RWPE1 (cell line): Measurements from ENCODE around the gene NKIRAS1.

ENCODE experiments used
- CTCF ChIA-PET: fragments of 350-600 bp; sonication (Branson Sonifier 250); formaldehyde crosslinking; extraction: SDS; loops from one replicate; lab custom pipeline; 2021; lab: Yijun Ruan, JAX
- POLR2A ChIA-PET: fragments of 400-600 bp; formaldehyde crosslinking; extraction: SDS; loops from one replicate; lab custom pipeline; 2020; ENCODE audit warnings: antibody characterized with exemption; ENCODE audit not compliant: low non-redundant PET; lab: Yijun Ruan, JAX
- DNase-seq: peaks from one replicate; pipeline ENCODE4 v3.0.0; 2012; ENCODE audit warnings: low spot score
- H3K27ac ChIP-seq: fragments of 450-650 bp; 2 replicates; pipeline ENCODE4 v1.5.1; 2017
- CTCF ChIP-seq: fragments of 450-650 bp; conservative IDR thresholded peaks from 2 replicates; pipeline ENCODE4 v1.5.1; 2017; ENCODE audit warnings: low read depth, mild to moderate bottlenecking

NKIRAS1 gene

GRCh38 chr3:23867838-23868237 is 49.0 kb downstream of the NKIRAS1 start:
- no peak overlapping the region for H3K27ac ChIP-seq
- CTCF ChIA-PET: no interaction called here
- POLR2A ChIA-PET: no interaction called here
- DNase-seq: no peak
- no peak for TF ChIP-seq CTCF

GRCh38 chr3:23867400-23867799 is 49.4 kb downstream of the NKIRAS1 start:
- CTCF ChIA-PET: no interaction called here
- POLR2A ChIA-PET: no interaction called here

GRCh38 chr3:23865595-23866396 is 51.0 kb downstream of the NKIRAS1 start:
- CTCF ChIA-PET: interaction anchor here (0.9 kb wide), 1 partner anchor 536 kb away, joined by 7 read pairs; no protein-coding TSS in a partner anchor
- POLR2A ChIA-PET: no interaction called here
- no peak overlapping the region for H3K27ac ChIP-seq
- TF ChIP-seq CTCF: no peak
- DNase-seq: no peak

More at GRCh38 chr3:23867400-23867799, 49.4 kb downstream of the NKIRAS1 start:
- no peak for DNase-seq
- no peak for TF ChIP-seq CTCF
- no peak overlapping the region for H3K27ac ChIP-seq

- ChIA-PET CTCF (no interaction called here), POLR2A (no interaction called here)
- no peak for DNase-seq
Measured at GRCh38 chr3:23864931-23865330, 51.9 kb downstream of the NKIRAS1 start.

DNA sequence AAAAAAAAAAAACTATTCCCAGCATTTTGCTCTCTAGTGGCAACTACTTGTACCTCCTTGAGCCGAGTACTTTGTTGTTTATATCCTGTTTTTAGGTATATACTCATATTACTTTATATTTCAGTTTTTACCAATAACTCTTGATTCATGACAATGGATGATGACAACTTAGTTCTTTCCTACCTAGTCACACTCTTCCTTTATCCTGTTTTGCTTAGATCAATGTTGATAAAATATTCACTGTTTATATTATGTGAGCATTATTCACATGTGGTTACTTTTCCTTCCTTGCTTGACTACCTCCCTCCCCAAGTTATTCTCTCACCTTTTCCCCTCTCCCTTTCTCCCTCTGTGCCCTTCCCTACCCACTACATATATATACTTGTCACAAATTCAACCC is 53.7 kb downstream of the NKIRAS1 start:
- DNase-seq: no peak
- H3K27ac ChIP-seq: no peak overlapping the region
- POLR2A ChIA-PET: no interaction called here
- no peak for TF ChIP-seq CTCF
- CTCF ChIA-PET: no interaction called here

More at GRCh38 chr3:23864931-23865330, 51.9 kb downstream of the NKIRAS1 start:
- no peak overlapping the region for H3K27ac ChIP-seq
- TF ChIP-seq CTCF: no peak

- DNase-seq: no peak
- TF ChIP-seq CTCF: no peak
- ChIA-PET POLR2A (no interaction called here), CTCF (no interaction called here)
- H3K27ac ChIP-seq: no peak overlapping the region
Measured at GRCh38 chr3:23861689-23862088, 55.1 kb downstream of the NKIRAS1 start.
